GM21381 (cell line): ENCODE measurements around the gene PRKCZ.
A peak's percentile ranks its signal among the peaks of the same experiment; 100 is the strongest.

Source experiments
- ATAC-seq: cut with Tn5 transposase; IDR thresholded peaks from one replicate; pipeline ENCODE4 v1.9.1; 2021; ENCODE audit warnings: mild to moderate bottlenecking, moderate library complexity; ENCODE audit not compliant: unreplicated experiment

The PRKCZ gene

GRCh38 chr1:2049718-2050431, at the start of gene PRKCZ:
Gene PRKCZ, plus strand, starts transcription at chr1:2050411. Its CDS starts 220 bp downstream, at chr1:2050631.
- ATAC-seq = peak; percentile 82

- no peak for ATAC-seq
Measured at GRCh38 chr1:2000432-2000831, 49.8 kb upstream of the PRKCZ start.

GRCh38 chr1:2000850-2001249, 49.4 kb upstream of the PRKCZ start:
- ATAC-seq = no peak

GRCh38 chr1:2001773-2002411, 48.3 kb upstream of the PRKCZ start:
- ATAC-seq = no peak

- ATAC-seq = no peak
Measured at GRCh38 chr1:2003541-2004131, 46.6 kb upstream of the PRKCZ start, which contains the start of gene CFAP74. Gene CFAP74, minus strand, starts transcription at chr1:2003786. Its CDS starts 12,830 bp downstream, at chr1:1990956.

- no peak for ATAC-seq
Measured at GRCh38 chr1:2004856-2005255, 45.4 kb upstream of the PRKCZ start.

GRCh38 chr1:2009101-2010053, 40.8 kb upstream of the PRKCZ start:
- ATAC-seq = no peak

GRCh38 chr1:2014181-2014580, 36.0 kb upstream of the PRKCZ start:
- ATAC-seq = no peak

GRCh38 chr1:2014741-2015735, 35.2 kb upstream of the PRKCZ start:
- no peak for ATAC-seq

- no peak for ATAC-seq
Measured at GRCh38 chr1:2016123-2016522, 34.1 kb upstream of the PRKCZ start.

- no peak for ATAC-seq
Measured at GRCh38 chr1:2018217-2019171, 31.7 kb upstream of the PRKCZ start.

GRCh38 chr1:2019172-2019543, 31.1 kb upstream of the PRKCZ start, which contains the start of gene GABRD:
Gene GABRD, plus strand, starts transcription at chr1:2019345. Its CDS starts 79 bp downstream, at chr1:2019424.
- ATAC-seq = no peak

- ATAC-seq = no peak
Measured at GRCh38 chr1:2019571-2020309, 30.5 kb upstream of the PRKCZ start.

- ATAC-seq = no peak
Measured at GRCh38 chr1:2020310-2020655, 29.9 kb upstream of the PRKCZ start.

- no peak for ATAC-seq
Measured at GRCh38 chr1:2021550-2021949, 28.7 kb upstream of the PRKCZ start.

- no peak for ATAC-seq
Measured at GRCh38 chr1:2022063-2022770, 28.0 kb upstream of the PRKCZ start.

GRCh38 chr1:2023187-2023586, 27.0 kb upstream of the PRKCZ start:
- ATAC-seq = no peak
